ENCODE measurements around the gene KRT36. TPM values are rescaled to one million over a fixed set of nuclear protein-coding genes. Genes with fewer than 3 reads are reported as not detected.

Gene KRT36
- total RNA-seq, 2 experiments from 2014 or later = not detected

DNA sequence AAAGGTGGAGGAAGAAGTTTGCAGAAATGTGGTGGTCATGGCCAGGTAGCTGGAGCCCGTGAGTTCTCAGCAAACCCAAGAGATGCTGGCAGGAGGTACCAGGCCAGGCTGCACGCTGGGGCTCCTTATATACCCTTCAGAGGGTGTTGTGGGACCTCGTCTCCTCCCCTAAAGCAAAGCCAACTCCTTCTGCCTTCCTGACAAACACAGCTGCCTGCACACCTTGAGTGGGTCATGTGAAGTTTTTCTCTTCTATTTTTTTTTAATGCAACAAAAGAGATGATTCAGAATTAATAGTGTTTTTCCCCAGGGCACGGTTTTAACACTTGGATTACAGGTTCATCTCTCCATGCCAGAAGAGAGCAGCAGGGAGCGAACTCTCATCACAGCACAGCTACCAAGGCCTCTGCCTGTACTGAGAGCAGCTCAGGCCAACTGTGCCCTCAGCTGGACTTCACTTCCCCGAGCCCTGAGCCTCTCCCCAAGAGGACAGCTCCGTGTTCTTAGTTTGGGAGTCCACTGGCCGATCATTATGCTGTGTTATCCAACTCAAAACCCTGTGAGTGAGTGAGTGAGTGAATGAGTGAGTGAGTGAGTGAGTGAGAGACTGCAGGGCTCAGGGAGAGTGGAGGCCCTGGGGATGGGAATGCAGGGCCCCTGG is 29.2 kb upstream of the KRT36 start, which contains the start of gene KRT15:
Gene KRT15 (minus strand): TSS at position 102 of the 661 bp plus-strand sequence. CDS start 63 bp downstream, at position 39.
- Mint-ChIP-seq H3K9me3 (no peaks in the 10 kb centered on the region), H3K4me1 (no peaks in the 10 kb centered on the region), H3K36me3 (ENCODE audit: low read depth) (no peaks in the 10 kb centered on the region), H3K27ac (no peak within 1 kb of the TSS), H3K4me3 (no peak within 1 kb of the TSS), H3K27me3 (no peaks in the 10 kb centered on the region)
- CTCF ChIA-PET = no interaction called here
- no peak for DNase-seq
- POLR2A ChIA-PET = no interaction called here

DNA sequence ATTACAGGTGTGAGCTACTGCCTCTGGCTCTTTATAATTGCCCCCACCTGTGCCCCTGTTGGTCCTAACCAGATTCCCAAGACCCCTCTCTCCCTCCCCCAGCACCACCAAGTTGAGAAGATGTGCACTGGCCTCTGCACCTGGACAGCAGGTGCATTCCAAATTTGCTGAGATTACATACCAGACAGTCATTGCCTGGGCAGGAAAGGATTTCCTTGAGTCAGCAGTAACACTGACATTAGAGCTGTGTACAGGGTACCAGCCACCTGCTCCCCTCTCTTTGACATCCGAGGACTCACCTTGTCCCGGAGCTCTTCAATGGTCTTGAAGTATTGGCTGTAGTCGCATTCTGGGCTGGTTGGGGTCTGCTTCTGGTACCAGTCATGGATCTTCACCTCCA is 28.3 kb upstream of the KRT36 start:
- Mint-ChIP-seq H3K27ac (no peak overlapping the region), H3K4me1 (no peaks in the 10 kb centered on the region), H3K9me3 (no peaks in the 10 kb centered on the region), H3K4me3 (no peak overlapping the region), H3K36me3 (ENCODE audit: low read depth) (no peaks in the 10 kb centered on the region), H3K27me3 (no peaks in the 10 kb centered on the region)
- ChIA-PET CTCF (no interaction called here), POLR2A (no interaction called here)
- DNase-seq = no peak

DNA sequence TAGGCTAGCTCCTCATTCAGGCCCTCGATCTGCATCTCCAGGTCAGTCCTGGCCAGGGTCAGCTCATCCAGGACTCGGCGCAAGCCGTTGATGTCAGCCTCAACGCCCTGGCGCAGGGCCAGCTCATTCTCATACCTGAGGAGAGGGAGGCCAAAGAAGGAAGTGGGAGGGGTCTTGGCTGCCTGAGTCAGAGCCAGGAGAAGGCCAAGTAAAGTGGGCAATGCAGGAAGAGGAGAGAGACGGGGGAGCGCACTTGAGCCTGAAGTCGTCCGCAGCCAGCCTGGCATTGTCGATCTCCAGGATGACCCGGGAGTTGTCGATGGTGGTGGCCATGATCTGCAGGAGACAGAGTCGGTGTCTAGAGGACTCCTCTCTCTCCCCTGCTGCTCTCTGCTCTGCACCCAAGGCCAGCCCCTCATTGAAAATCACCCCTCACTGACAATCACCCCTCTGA is 27.1 kb upstream of the KRT36 start:
- H3K4me1 Mint-ChIP-seq = no peaks in the 10 kb centered on the region
- H3K27me3 Mint-ChIP-seq = no peaks in the 10 kb centered on the region
- ChIA-PET CTCF (no interaction called here), POLR2A (no interaction called here)
- no peak overlapping the region for H3K4me3 Mint-ChIP-seq
- no peaks in the 10 kb centered on the region for H3K36me3 Mint-ChIP-seq (ENCODE audit: low read depth)
- H3K9me3 Mint-ChIP-seq = no peaks in the 10 kb centered on the region
- H3K27ac Mint-ChIP-seq = no peak overlapping the region
- no peak for DNase-seq

DNA sequence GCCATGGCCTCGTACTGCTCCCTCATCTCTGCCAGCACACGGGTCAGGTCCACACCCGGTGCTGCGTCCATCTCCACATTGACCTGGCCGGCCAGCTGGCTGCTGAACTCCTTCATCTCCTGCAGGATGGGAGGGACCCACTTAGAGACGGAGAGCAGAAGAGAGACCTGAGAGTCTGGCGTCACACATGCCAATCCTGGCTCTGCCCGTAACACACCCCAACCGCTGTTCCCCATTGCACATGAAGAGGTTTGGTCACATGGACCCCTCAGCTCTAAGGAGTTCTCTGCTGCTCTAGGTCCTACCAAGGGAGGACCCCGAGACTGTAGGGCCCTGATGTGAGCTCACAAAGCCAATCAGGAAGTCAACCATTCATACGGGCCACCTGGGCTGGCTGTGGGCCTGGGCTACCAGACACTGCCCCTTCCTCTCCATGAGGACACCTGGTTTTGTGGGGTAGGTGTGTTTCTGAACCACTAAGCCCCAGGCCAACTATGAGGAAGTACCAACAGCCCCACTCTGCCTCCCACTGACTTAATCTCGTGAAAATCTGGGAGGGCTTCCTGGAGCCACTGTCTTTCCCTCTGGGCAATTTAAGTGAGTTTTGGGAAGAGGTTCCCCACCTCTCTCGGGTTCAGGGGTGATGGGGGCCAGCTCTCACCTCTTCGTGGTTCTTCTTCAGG is 26.6 kb upstream of the KRT36 start:
- Mint-ChIP-seq H3K27me3 (no peaks in the 10 kb centered on the region), H3K4me3 (no peak overlapping the region), H3K4me1 (no peaks in the 10 kb centered on the region), H3K9me3 (no peaks in the 10 kb centered on the region), H3K36me3 (ENCODE audit: low read depth) (no peaks in the 10 kb centered on the region), H3K27ac (no peak overlapping the region)
- POLR2A ChIA-PET = no interaction called here
- DNase-seq = no peak
- CTCF ChIA-PET = no interaction called here

DNA sequence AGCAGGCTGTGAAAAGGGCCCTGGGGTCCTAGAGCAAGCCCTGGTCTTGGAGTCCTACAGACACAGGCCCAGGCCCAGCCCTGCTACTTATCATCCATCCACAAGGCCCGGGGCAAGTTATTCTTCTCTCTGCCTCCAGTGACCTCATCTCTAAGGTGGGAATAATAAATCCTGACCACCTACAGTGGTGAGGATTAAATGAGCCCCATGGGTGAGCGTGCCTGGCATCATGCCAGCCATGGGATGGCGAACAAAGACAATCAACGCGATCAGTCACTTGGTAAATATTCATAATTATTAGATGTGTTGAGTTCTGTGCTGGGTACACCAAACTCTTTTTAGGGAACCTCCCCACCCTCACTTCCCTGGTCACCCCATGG is 23.4 kb upstream of the KRT36 start:
- no peak overlapping the region for H3K4me3 Mint-ChIP-seq
- ChIA-PET CTCF (interaction anchor here (1.6 kb wide), 1 partner anchor 36 kb away, joined by 4 read pairs; no protein-coding TSS in a partner anchor), POLR2A (no interaction called here)
- no peak overlapping the region for H3K27ac Mint-ChIP-seq
- H3K27me3 Mint-ChIP-seq = no peaks in the 10 kb centered on the region
- no peaks in the 10 kb centered on the region for H3K4me1 Mint-ChIP-seq
- H3K36me3 Mint-ChIP-seq (ENCODE audit: low read depth) = no peaks in the 10 kb centered on the region
- no peaks in the 10 kb centered on the region for H3K9me3 Mint-ChIP-seq
- DNase-seq = no peak

DNA sequence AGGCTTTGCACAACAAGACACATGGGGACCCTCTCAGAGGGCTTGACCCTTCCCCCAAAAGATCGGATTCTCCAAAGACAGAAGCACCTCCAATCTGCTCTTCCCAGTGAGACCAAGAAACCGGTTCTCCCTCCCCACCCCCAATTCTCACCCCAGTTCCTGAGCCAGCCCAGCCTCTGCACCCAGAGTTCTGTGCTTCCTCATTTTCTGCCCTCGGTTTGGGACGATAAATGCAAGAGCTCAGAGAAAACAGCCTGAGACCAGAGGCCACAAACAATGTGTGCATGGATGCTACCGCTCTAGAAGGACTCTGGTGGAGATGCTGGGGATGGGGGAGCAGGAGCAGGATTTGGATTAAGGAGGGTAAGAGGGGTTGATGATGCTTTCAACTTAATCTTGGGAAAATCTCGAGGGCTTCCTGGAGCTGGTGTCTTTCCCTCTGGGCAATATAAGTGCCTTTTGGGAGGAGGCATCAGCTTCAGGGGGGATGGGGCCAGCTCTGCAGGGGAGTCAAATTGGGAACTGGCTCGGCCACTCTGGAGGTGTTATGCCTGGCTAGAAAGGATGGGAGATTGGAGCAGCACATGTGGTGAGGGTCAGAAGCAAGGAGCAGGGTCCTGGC is 22.9 kb upstream of the KRT36 start:
- no peak overlapping the region for H3K4me3 Mint-ChIP-seq
- POLR2A ChIA-PET = no interaction called here
- H3K4me1 Mint-ChIP-seq = no peaks in the 10 kb centered on the region
- H3K9me3 Mint-ChIP-seq = no peaks in the 10 kb centered on the region
- H3K27me3 Mint-ChIP-seq = no peaks in the 10 kb centered on the region
- CTCF ChIA-PET = interaction anchor here (1.6 kb wide), 1 partner anchor 36 kb away, joined by 4 read pairs; no protein-coding TSS in a partner anchor
- DNase-seq = no peak
- H3K36me3 Mint-ChIP-seq (ENCODE audit: low read depth) = no peaks in the 10 kb centered on the region
- no peak overlapping the region for H3K27ac Mint-ChIP-seq

DNA sequence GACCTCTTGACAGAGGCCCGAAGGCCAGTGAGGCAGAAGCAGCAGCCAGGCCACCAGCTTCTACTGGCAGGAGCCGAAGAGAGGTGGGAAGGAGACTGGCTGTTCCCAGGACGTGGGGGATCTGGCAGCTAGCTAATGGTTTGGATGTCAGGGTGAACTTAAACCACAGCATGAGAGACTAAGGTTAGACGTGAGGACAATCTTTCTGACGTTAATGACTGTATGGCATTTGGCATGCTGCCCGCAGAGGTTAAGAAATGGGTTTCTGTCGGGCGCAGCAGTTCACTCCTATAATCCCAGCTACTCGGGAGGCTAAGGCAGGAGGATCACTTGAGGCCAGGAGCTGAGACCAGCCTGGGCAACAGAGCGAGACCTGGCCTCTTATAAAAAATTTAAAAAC is 22.0 kb upstream of the KRT36 start:
- Mint-ChIP-seq H3K36me3 (ENCODE audit: low read depth) (no peaks in the 10 kb centered on the region), H3K27me3 (no peaks in the 10 kb centered on the region), H3K27ac (no peak overlapping the region), H3K4me1 (no peaks in the 10 kb centered on the region), H3K9me3 (no peaks in the 10 kb centered on the region), H3K4me3 (no peak overlapping the region)
- ChIA-PET CTCF (interaction anchor here (1.6 kb wide), 1 partner anchor 37 kb away, joined by 4 read pairs; no protein-coding TSS in a partner anchor), POLR2A (no interaction called here)
- no peak for DNase-seq

DNA sequence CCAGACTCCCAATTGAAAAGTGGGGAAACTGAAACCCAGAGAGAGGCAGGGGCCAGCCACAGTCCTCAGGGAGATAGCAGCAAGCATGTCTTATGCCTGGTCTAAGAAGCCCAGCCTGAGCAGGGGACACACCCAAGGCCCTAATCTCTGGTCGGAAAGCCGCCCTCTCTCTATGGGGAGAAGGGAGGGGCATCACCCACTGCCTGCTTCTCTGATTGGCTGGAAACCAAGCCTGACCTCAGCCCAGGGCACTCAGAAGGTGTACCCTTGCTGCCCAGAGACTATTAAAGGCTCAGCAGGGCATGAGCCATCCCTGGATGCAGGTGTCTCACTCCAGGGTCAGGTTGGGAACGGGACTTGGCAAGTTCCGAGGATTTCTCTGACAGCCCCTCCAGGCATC is 21.4 kb upstream of the KRT36 start:
- H3K4me3 Mint-ChIP-seq = no peak overlapping the region
- no peaks in the 10 kb centered on the region for H3K36me3 Mint-ChIP-seq (ENCODE audit: low read depth)
- no peak overlapping the region for H3K27ac Mint-ChIP-seq
- H3K27me3 Mint-ChIP-seq = no peaks in the 10 kb centered on the region
- no peak for DNase-seq
- no peaks in the 10 kb centered on the region for H3K4me1 Mint-ChIP-seq
- no peaks in the 10 kb centered on the region for H3K9me3 Mint-ChIP-seq
- ChIA-PET CTCF (no interaction called here), POLR2A (no interaction called here)

DNA sequence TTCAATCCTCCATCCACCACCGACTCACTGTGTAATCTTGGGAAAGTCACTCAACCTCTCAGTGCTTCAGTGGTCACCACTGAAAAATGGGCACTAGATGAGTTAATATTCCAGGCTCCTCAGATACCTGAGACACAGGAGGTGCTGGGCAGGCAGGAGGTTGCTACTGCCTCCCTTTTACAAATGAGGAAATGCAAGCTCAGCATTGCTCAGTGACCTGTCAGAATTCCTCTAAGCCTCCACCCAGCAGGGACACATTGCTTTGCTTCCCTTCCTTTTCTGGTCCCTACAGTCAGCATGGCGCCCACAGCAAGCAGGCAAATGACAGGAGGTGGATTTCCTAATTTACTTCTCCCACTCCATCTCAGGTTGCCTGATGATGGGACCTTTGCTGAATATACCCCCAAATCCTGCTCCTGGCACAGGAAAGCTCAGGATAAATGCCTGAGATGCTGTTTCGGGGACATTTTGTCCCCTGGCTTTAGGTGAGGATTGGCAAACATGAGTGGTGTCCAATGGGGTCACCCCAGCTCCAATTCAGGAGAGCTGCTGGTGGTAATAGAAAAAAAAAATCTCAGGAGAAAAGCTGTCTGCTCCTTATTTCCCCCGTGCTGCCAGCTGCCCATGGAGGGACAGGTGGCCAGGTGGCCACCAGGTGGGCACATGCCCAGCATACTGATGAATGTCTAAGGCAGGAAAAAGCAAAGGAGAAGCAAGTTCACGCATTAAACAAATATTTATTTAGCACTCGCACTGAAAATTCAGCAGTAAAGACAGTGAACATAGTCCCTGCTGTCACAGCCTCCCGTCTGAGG is 20.7 kb upstream of the KRT36 start:
- CTCF ChIA-PET = no interaction called here
- H3K27ac Mint-ChIP-seq = no peak overlapping the region
- no peaks in the 10 kb centered on the region for H3K36me3 Mint-ChIP-seq (ENCODE audit: low read depth)

DNA sequence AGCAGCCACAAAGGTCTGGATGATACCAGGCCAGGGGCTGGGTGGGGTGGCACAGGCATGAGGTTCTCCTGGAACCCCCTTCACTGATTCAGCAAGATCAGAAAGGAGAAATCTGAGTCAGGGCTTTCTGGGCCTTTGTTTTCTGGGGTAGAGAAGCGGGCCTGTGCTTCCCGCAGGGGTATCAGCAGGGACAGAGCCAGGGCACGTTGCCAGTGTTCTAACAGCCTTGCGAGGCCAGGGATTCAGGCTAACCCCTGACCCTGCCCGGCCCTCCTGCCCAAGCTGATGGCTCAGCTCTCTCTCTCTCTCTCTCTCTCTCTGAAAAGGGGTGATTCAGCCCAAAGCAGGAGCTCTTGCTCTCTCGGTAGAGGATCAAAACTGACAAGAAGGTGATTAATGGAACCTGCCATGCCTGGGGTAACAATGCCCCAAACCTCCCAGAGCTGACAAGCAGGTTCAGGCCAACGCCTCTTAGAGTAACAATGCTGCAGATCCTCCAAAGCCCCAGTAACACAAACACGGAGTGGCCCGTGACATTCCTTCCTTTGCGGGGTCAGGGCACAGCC is 17.7 kb upstream of the KRT36 start:
- ChIA-PET CTCF (interaction anchor here (1.1 to 1.7 kb wide), 2 partner anchors 42 to 142 kb away, joined by 3 to 4 read pairs; no protein-coding TSS in a partner anchor), POLR2A (no interaction called here)
- no peaks in the 10 kb centered on the region for H3K4me1 Mint-ChIP-seq
- H3K27me3 Mint-ChIP-seq = no peaks in the 10 kb centered on the region
- H3K9me3 Mint-ChIP-seq = no peaks in the 10 kb centered on the region
- H3K36me3 Mint-ChIP-seq (ENCODE audit: low read depth) = no peaks in the 10 kb centered on the region
- H3K4me3 Mint-ChIP-seq = no peak overlapping the region
- H3K27ac Mint-ChIP-seq = no peak overlapping the region
- DNase-seq = no peak

More for the DNA sequence above, 20.7 kb upstream of the KRT36 start:
- H3K4me3 Mint-ChIP-seq = no peak overlapping the region
- DNase-seq = no peak
- POLR2A ChIA-PET = no interaction called here
- H3K9me3 Mint-ChIP-seq = no peaks in the 10 kb centered on the region
- no peaks in the 10 kb centered on the region for H3K27me3 Mint-ChIP-seq
- no peaks in the 10 kb centered on the region for H3K4me1 Mint-ChIP-seq

DNA sequence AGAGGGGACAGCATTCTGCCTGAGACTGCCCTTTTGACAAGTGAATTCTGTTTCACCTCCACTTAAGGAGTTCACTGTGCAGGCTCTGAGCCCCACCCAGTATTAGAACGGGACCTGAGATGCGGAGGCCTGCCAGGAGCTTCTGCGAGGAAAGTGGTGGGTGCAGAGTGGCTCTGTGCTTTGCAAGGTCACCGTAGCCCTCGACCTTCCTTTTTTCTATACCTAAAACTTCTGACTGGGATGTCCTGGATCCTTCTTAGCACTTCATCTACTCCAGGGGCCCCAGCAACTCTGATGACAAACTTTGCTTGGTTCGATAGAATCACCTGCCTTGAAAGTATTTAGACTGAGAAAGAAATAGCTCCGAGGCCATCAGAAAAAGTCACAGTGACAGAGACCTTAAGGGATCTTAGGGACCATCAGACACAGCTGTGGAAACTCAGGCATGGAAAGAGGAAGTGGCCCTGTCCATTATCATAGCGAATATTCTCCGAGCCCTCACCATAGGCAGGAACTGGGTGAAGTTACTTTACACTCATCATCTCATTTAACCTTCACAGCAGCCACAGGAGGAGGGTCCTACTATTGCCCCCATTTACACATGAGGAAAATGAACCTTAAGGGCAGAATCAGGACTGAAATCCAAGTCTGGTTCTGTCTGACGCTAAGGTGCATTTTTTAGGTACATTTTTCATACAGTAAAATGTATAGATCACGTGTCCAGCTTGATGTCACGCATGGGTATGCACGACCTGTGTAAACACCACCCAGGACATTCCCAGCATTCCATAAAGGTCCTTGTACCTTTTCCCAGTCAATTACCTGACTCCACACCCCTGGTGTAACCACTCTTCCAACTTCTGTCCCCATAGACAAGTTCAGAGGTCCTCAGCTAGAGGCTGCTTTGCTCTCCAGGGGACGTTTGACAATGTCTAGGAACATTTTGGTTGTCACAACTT is 16.4 kb upstream of the KRT36 start:
- CTCF ChIA-PET = interaction anchor here (0.5 to 1.7 kb wide), 2 partner anchors 143 to 171 kb away, joined by 3 read pairs; no protein-coding TSS in a partner anchor
- DNase-seq = no peak
- H3K4me1 Mint-ChIP-seq = no peaks in the 10 kb centered on the region
- POLR2A ChIA-PET = no interaction called here
- H3K4me3 Mint-ChIP-seq = no peak overlapping the region
- H3K9me3 Mint-ChIP-seq = no peaks in the 10 kb centered on the region
- H3K27me3 Mint-ChIP-seq = no peaks in the 10 kb centered on the region
- H3K27ac Mint-ChIP-seq = no peak overlapping the region
- no peaks in the 10 kb centered on the region for H3K36me3 Mint-ChIP-seq (ENCODE audit: low read depth)

All from activated CD4-positive, alpha-beta memory T cell treated with anti-CD3 and anti-CD28 coated beads, Interleukin-2, amount 10 ng/mL, durations not matched to agents 7 days and 5 days (primary cell).